ENCODE results near the gene CMTM7. TPM values are rescaled to one million over a fixed set of nuclear protein-coding genes. Genes with fewer than 3 reads are reported as not detected.

Gene CMTM7
- total and polyA plus RNA-seq, 2 of the 13 experiments (the other 11 are each of a cell fraction or from before 2014, with no cell fraction given), result 20.9 to 21.4 TPM

DNA sequence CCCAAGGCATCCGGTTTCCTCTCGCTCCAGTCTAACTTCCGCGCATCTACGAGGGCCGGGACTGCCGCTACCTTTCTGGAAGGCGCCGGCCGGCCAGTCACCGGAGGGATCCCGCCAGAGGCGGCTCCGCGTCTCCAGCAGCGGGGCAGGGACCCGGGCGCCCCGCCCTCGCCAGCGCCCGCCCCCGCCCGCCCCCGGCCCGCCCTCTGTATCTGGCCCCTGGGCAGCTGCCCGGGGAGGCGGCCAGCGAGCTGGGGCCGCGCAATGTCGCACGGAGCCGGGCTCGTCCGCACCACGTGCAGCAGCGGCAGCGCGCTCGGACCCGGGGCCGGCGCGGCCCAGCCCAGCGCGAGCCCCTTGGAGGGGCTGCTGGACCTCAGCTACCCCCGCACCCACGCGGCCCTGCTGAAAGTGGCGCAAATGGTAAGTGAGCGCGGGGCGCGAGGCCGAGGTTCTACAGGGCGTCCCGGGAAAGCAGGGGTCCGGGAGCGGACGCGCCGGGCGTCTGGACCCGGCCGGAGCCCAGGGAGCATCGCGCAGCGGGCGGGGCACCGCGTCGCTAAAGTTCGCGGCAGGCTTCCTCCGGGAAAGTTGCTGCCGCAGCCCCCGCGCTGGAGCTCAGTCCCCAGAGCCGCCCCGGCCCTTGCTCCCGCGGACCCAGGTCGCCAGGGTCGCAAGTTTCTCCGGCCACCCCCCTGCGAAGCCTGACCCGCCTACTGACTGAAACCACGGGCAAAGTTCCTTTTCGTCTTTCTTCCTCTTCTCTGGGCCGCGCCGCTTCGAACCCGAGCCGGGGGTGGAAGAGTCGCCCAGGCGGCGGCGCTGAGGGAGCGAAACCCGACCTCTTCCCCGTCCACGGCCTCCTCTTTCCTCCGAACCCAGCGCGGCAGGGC, at the start of gene CMTM7 (continued):
- TF ChIP-seq, protein P1, sequence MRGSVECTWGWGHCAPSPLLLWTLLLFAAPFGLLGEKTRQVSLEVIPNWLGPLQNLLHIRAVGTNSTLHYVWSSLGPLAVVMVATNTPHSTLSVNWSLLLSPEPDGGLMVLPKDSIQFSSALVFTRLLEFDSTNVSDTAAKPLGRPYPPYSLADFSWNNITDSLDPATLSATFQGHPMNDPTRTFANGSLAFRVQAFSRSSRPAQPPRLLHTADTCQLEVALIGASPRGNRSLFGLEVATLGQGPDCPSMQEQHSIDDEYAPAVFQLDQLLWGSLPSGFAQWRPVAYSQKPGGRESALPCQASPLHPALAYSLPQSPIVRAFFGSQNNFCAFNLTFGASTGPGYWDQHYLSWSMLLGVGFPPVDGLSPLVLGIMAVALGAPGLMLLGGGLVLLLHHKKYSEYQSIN (CRISPR knock-in tag; IDR thresholded peaks at IDR 0.05; ENCODE audit: borderline replicate concordance), result no peak
- no peak for TF ChIP-seq NR2F1 (CRISPR knock-in tag; IDR thresholded peaks at IDR 0.05)
- TF ChIP-seq, protein P2, sequence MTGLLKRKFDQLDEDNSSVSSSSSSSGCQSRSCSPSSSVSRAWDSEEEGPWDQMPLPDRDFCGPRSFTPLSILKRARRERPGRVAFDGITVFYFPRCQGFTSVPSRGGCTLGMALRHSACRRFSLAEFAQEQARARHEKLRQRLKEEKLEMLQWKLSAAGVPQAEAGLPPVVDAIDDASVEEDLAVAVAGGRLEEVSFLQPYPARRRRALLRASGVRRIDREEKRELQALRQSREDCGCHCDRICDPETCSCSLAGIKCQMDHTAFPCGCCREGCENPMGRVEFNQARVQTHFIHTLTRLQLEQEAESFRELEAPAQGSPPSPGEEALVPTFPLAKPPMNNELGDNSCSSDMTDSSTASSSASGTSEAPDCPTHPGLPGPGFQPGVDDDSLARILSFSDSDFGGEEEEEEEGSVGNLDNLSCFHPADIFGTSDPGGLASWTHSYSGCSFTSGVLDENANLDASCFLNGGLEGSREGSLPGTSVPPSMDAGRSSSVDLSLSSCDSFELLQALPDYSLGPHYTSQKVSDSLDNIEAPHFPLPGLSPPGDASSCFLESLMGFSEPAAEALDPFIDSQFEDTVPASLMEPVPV (CRISPR knock-in tag; IDR thresholded peaks at IDR 0.05), result peak; percentile 77; the same call in 1 of the 2 replicates
- TF ChIP-seq ZBTB21 (CRISPR knock-in tag; IDR thresholded peaks at IDR 0.05), result no peak
- TF ChIP-seq, protein P3, sequence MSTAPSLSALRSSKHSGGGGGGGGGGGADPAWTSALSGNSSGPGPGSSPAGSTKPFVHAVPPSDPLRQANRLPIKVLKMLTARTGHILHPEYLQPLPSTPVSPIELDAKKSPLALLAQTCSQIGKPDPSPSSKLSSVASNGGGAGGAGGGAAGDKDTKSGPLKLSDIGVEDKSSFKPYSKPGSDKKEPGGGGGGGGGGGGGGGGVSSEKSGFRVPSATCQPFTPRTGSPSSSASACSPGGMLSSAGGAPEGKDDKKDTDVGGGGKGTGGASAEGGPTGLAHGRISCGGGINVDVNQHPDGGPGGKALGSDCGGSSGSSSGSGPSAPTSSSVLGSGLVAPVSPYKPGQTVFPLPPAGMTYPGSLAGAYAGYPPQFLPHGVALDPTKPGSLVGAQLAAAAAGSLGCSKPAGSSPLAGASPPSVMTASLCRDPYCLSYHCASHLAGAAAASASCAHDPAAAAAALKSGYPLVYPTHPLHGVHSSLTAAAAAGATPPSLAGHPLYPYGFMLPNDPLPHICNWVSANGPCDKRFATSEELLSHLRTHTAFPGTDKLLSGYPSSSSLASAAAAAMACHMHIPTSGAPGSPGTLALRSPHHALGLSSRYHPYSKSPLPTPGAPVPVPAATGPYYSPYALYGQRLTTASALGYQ (CRISPR knock-in tag; IDR thresholded peaks at IDR 0.05), result no peak
- TF ChIP-seq, protein P4, sequence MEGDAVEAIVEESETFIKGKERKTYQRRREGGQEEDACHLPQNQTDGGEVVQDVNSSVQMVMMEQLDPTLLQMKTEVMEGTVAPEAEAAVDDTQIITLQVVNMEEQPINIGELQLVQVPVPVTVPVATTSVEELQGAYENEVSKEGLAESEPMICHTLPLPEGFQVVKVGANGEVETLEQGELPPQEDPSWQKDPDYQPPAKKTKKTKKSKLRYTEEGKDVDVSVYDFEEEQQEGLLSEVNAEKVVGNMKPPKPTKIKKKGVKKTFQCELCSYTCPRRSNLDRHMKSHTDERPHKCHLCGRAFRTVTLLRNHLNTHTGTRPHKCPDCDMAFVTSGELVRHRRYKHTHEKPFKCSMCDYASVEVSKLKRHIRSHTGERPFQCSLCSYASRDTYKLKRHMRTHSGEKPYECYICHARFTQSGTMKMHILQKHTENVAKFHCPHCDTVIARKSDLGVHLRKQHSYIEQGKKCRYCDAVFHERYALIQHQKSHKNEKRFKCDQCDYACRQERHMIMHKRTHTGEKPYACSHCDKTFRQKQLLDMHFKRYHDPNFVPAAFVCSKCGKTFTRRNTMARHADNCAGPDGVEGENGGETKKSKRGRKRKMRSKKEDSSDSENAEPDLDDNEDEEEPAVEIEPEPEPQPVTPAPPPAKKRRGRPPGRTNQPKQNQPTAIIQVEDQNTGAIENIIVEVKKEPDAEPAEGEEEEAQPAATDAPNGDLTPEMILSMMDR (CRISPR knock-in tag; IDR thresholded peaks at IDR 0.05), result no peak; the same call in 1 of the 2 replicates
- TF ChIP-seq ZNF34 (CRISPR knock-in tag; IDR thresholded peaks at IDR 0.05; ENCODE audit: borderline replicate concordance), result no peak
- TF ChIP-seq ZNF33B (CRISPR knock-in tag; IDR thresholded peaks at IDR 0.05), result no peak; the same call in 1 of the 2 replicates
- TF ChIP-seq, protein P5, sequence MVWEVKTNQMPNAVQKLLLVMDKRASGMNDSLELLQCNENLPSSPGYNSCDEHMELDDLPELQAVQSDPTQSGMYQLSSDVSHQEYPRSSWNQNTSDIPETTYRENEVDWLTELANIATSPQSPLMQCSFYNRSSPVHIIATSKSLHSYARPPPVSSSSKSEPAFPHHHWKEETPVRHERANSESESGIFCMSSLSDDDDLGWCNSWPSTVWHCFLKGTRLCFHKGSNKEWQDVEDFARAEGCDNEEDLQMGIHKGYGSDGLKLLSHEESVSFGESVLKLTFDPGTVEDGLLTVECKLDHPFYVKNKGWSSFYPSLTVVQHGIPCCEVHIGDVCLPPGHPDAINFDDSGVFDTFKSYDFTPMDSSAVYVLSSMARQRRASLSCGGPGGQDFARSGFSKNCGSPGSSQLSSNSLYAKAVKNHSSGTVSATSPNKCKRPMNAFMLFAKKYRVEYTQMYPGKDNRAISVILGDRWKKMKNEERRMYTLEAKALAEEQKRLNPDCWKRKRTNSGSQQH (CRISPR knock-in tag; IDR thresholded peaks at IDR 0.05; ENCODE audit: low read depth), result no peak
- TF ChIP-seq ZNF234 (CRISPR knock-in tag; conservative IDR thresholded peaks at IDR 0.05), result no peak
- TF ChIP-seq CENPT (CRISPR knock-in tag; IDR thresholded peaks at IDR 0.05; ENCODE audit: low read depth), result peak; percentile 87; the same call in 1 of the 2 replicates
- TF ChIP-seq ZNF775 (CRISPR knock-in tag; IDR thresholded peaks at IDR 0.05; ENCODE audit: borderline replicate concordance), result no peak
- TF ChIP-seq, protein P6, sequence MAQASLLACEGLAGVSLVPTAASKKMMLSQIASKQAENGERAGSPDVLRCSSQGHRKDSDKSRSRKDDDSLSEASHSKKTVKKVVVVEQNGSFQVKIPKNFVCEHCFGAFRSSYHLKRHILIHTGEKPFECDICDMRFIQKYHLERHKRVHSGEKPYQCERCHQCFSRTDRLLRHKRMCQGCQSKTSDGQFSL (CRISPR knock-in tag; IDR thresholded peaks at IDR 0.05), result no peak
- TF ChIP-seq, protein P7, sequence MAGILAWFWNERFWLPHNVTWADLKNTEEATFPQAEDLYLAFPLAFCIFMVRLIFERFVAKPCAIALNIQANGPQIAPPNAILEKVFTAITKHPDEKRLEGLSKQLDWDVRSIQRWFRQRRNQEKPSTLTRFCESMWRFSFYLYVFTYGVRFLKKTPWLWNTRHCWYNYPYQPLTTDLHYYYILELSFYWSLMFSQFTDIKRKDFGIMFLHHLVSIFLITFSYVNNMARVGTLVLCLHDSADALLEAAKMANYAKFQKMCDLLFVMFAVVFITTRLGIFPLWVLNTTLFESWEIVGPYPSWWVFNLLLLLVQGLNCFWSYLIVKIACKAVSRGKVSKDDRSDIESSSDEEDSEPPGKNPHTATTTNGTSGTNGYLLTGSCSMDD (CRISPR knock-in tag; IDR thresholded peaks at IDR 0.05), result no peak
- TF ChIP-seq HNF4A (CRISPR knock-in tag; IDR thresholded peaks at IDR 0.05), result peak; percentile 50
- TF ChIP-seq ZNF615 (CRISPR knock-in tag; IDR thresholded peaks at IDR 0.05; ENCODE audit: borderline replicate concordance), result no peak
